Nucleus accumbens (tissue), 56 donors: ENCODE measurements around the gene VMAC.

Experiments used
- DNase-seq, 56 donors: peaks; one replicate each; lab custom pipeline; 2025; lab: John Stamatoyannopoulos, UW

The VMAC gene

GRCh38 chr19:5903056-5903623, 1.5 kb upstream of the VMAC start:
- peak in 4 of 56 donors; percentile 50 to 60 (median 53) for DNase-seq

GRCh38 chr19:5903624-5904351, 884 bp upstream of the VMAC start, which contains the start of gene NDUFA11:
Gene NDUFA11, minus strand, starts transcription at chr19:5903790. Its CDS starts 82 bp downstream, at chr19:5903708.
- DNase-seq = peak in 55 of 56 donors; percentile 91 to 100 (median 98)

GRCh38 chr19:5905114-5905778, 574 bp downstream of the VMAC start:
- no peak for DNase-seq

DNA sequence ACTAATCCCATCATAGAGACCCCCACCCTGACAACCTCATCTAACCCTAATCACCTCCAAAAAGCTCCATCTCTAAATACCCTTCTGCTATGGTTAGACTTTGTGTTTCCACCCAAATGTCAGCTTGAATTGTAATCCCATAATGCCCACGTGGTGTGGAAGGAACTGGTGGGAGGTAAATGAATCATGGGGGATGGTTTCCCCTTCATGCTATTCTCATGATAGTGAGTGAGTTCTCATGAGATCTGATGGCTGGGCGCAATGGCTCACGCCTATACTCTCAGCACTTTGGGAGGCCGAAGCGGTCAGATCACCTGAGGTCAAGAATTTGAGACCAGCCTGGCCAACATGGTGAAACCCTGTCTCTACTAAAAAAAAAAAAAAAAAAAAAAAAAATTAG, 2.6 kb downstream of the VMAC start:
- peak in 7 of 56 donors; percentile 6 to 53 (median 19) for DNase-seq

GRCh38 chr19:5908773-5909442, 4.2 kb downstream of the VMAC start:
- no peak for DNase-seq

DNA sequence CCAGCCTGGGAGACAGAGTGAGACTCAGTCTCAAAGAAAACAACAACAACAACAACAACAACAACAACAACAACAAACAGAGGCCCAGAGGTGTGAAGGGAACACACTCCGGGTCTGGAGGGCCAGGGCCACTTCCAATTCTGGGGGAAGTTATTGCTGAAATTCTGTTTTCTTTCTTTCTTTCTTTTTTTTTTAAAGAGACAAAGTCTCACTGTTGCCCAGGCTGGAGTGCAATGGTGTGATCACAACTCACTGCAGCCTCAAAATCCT, 5.9 kb downstream of the VMAC start:
- no peak for DNase-seq

GRCh38 chr19:5911366-5911765, 6.7 kb downstream of the VMAC start:
- no peak for DNase-seq

DNA sequence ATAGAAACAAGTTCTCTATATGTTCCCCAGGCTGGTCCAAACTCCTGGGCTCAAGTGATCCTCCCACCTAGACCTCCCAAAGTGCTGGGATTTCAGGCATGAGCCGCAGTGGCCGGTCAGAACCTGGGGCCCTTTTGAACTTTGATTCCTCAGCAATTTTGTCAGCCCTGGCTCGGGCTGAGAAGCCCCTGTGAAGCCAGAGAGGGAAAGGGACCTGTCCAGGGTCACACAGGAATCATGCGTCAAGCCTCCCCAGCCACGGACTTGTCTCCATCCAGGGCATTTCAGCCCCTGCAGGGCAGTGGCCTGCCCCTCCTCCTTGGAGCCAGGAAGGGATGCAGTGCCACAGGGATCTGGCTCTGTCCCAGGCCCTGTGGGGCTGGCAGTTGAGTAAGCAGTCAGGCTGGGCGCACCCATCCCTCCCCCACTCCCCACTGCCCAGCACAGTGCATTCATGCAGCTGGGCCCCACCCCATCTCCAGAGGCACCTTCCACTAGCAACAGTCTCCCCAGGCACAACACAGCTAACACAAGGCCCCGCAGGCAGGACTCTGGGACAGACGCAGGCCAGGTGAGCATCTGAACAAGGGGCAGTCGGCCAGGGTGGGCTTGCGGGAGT, 9.2 kb downstream of the VMAC start, which contains the start of gene CAPS:
CAPS (plus strand) TSS at position 516 of the 619 bp plus-strand sequence. CDS start 153 bp downstream, outside the sequence.
- peak in 21 of 56 donors; percentile 3 to 70 (median 18) for DNase-seq

DNA sequence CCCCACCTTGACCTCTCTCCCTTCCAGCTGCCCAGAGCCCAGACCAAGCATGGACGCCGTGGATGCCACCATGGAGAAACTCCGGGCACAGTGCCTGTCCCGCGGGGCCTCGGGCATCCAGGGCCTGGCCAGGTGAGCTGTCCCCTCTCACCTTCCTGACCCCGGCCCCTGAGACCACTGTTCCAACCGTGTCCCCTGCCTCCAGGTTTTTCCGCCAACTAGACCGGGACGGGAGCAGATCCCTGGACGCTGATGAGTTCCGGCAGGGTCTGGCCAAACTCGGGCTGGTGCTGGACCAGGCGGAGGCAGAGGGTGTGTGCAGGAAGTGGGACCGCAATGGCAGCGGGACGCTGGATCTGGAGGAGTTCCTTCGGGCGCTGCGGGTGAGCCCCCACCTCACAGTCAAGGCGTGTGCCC, 9.7 kb downstream of the VMAC start:
- no peak for DNase-seq

DNA sequence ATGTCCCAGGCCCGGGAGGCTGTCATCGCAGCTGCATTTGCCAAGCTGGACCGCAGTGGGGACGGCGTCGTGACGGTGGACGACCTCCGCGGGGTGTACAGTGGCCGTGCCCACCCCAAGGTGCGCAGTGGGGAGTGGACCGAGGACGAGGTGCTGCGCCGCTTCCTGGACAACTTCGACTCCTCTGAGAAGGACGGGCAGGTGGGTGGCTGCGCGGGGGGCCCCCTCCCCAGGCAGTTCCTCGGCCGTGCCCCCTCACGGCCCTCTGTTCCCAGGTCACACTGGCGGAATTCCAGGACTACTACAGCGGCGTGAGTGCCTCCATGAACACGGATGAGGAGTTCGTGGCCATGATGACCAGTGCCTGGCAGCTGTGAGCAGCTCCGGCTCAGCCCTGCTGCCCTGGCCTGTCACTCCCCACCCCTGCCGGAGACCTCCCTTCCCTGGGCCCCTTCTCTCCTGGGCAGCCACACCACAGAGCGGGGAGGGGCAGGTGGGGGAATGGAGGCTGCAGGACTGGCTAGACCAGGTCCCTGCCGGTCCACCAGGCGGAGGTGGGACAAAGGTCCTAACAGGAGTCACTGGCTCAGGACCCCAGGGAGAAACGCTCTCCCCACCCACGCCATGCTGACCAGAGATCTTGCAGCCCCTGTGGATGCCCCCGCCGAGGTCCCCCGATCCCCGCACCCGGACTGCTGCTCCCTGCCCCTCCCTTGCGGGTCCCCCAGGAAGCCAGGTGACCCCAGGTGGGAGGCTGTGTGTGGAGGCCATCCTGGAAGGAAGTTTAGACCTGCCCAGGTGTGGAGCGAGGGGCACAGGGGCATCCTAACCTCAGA, 10.5 kb downstream of the VMAC start:
- no peak for DNase-seq

DNA sequence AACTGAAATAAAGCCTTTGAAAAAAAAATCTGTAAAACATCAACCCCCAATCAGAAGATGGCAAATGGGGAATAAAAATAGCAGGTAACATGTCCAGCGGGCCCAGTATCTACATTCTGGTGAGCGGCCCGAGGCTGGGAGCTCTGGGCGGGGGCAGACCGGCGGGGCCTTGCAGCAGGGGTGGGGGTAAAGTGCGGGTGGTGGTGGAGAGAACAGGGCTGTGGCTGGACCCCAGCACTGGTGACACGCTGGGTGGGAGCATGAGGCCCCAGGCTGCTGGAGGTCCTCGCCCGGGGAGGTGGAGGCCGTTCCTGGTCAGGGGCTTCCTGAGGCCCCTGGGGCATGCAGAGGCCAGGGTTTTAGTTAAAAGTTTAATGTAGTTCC, 11.1 kb downstream of the VMAC start:
- no peak for DNase-seq

- DNase-seq = no peak
Observed at GRCh38 chr19:5916181-5916708, 11.6 kb downstream of the VMAC start.

- no peak for DNase-seq
Observed at GRCh38 chr19:5917431-5918107, 12.9 kb downstream of the VMAC start.

GRCh38 chr19:5918463-5919079, 13.9 kb downstream of the VMAC start:
- no peak for DNase-seq

DNA sequence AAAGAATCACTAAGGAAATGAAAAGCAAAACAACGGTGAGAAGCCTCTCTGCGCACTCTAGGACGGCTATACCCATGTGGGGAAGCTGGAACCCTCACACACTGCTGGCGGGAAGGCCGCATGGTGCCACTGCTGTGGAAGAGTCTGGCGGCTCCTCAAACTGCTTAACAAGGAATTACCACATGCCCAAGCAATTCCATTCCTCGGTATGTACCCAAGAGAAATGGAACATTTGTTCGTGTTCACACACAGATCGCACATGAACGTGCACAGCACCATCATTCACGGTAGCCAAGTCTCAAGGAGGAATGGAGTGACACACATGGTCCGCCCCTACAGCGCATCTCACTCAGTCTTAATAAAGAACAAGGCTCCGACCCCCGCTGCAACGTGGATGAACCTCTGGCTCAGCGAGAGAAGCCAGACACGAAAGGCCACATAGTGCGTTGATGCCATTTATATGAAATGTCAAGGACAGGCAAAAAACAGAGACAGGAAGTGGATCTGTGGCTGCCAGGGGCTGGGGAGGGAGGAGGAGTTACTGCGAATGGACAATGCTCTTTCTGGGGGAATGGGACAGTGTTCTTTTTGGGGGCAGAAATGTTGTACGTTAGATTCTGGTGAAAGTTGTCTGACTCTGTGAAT, 17.0 kb downstream of the VMAC start:
- DNase-seq = no peak

DNA sequence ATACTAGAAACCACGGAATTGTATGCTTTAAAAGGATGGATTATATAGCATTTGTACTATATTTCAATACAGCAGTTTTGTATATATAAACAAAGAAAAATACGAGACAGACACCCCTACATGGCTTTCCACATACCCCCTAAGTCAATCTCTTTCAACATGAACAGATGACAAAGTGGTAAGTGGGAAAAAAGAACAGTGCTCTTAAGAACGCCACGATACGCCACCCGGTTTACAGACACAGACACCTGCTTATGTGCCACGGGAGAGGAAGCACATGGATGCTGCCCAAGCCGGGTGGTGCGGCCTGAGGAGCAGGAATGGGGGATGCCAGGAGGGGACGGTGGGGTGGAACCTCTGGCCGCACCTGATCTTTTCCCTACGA, 17.5 kb downstream of the VMAC start:
- DNase-seq = no peak

DNA sequence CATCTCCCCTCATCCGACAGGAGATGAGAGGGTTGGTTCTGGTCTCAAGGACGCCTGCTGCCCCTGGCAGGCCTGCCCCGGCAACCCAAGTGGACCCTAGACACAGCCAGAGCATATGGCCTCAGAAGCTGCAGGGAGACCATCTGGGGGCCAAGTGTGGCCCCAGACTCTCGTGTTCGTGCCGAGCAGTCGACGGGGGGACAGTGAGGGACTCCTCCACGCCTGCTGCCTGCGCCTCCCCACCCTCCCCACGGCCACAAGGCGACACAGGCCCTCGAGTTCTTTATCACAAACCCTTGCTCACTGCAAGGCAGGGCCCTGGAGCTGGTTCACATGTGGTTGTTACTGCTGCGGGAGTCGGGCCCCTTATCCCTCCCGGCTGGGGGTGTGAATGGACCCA, 18.7 kb downstream of the VMAC start:
- no peak for DNase-seq

DNA sequence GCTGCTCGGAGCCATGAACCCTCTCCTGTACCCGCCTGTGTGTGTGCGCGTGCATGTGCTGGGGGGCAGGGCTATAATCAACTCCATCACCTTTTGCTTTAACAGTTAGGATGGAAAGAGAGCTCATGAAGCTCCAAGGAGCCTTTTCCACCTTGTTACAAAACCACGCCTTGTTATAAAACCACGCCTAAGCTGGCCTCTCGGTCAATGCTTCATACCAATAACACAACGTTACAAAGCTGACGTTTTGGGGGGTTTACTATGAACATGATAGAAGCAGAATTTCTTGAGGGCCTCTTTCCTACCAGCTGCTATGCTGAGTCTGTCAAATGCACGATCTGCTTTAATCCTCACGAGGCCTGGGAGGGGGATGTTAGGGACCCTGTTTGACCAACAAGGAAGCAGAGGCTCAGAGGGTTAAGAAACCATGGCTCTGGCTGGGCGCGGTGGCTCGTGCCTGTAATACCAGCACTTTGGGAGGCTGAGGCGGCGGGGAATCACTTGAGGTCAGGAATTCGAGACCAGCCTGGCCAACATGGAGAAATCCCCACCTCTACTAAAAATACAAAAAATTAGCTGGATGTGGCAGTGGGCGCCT, 21.3 kb downstream of the VMAC start:
- no peak for DNase-seq
